Keratinocyte (primary cell): ENCODE measurements around the gene PHIP.

ENCODE experiments used
- CTCF ChIP-seq, 3 experiments: IDR thresholded peaks in 1 of 3; conservative IDR thresholded peaks in 1 of 3; optimal IDR thresholded peaks in 1 of 3; 2 replicates in 2 of 3; 3 replicates in 1 of 3; pipeline versions ENCODE3 to v1.5.1; 2011; ENCODE audit warnings: low read length in 3 of 3, mild to moderate bottlenecking in 3 of 3, moderate library complexity in 2 of 3, control low read depth in 1 of 3, inconsistent platforms in 1 of 3; ENCODE audit not compliant: insufficient read depth in 2 of 3; ENCODE audit errors: extremely low read depth in 1 of 3
- EZH2 ChIP-seq: IDR thresholded peaks from one replicate; pipeline ENCODE4 v1.6.1; 2012; ENCODE audit warnings: inconsistent platforms, mild to moderate bottlenecking, low read length, moderate library complexity

GRCh38 chr6:78947962-78948361 lies 130.1 kb downstream of the PHIP start:
- TF ChIP-seq CTCF (optimal IDR thresholded peaks at IDR 0.05 in 1 of 3, IDR thresholded peaks at IDR 0.05 in 1 of 3, conservative IDR thresholded peaks at IDR 0.05 in 1 of 3; ENCODE audit: extremely low read depth in 1 of 3, insufficient read depth in 2 of 3, low read length in 3 of 3), result no peak
- no peak for TF ChIP-seq EZH2
